ENCODE measurements around the gene MYO1E.

DNA sequence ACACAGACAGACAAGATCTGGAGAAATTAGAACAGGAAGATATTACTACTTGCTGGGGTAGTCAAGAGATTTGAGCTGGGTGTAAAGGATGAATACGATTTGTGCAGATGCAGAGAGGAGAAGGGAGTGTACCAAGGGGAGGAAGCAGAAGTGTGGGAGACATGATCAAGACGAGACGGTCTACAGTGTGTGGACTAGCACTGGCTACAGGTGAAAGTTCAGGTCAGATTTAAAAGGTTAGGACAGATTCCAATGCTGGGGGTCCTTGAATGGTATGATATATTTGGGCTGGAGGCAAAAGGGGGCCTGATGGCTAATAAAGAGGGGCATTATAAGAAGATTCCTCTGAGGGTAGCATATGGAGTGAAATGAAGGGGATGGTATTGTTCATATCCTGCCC is 154.0 kb downstream of the MYO1E start:
- TF ChIP-seq, protein P1, sequence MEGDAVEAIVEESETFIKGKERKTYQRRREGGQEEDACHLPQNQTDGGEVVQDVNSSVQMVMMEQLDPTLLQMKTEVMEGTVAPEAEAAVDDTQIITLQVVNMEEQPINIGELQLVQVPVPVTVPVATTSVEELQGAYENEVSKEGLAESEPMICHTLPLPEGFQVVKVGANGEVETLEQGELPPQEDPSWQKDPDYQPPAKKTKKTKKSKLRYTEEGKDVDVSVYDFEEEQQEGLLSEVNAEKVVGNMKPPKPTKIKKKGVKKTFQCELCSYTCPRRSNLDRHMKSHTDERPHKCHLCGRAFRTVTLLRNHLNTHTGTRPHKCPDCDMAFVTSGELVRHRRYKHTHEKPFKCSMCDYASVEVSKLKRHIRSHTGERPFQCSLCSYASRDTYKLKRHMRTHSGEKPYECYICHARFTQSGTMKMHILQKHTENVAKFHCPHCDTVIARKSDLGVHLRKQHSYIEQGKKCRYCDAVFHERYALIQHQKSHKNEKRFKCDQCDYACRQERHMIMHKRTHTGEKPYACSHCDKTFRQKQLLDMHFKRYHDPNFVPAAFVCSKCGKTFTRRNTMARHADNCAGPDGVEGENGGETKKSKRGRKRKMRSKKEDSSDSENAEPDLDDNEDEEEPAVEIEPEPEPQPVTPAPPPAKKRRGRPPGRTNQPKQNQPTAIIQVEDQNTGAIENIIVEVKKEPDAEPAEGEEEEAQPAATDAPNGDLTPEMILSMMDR (IDR thresholded peaks at IDR 0.05) = no peak
- TF ChIP-seq POLR2A (IDR thresholded peaks at IDR 0.05) = no peak

Measured in sigmoid colon (tissue), 3 donors.